GM12891 (cell line): ENCODE data around the gene KPNA3.
"Not testable (repeated sequence)": the region's sequence is repeated elsewhere in the genome, so short reads cannot be mapped to it uniquely, and the experiment has no call there.

Source experiments
- DNase-seq: peaks from one replicate; pipeline ENCODE4 v3.0.0; 2011; ENCODE audit warnings: low spot score; ENCODE audit not compliant: insufficient read length
- FAIRE-seq: peaks from 2 replicates; lab custom pipeline; 2011; peaks lifted over from hg19 to GRCh38; lab: Jason Lieb, UNC
- PAX5 ChIP-seq: IDR thresholded peaks from 2 replicates; pipeline ENCODE4 v1.6.1; 2011; ENCODE audit warnings: low read length, moderate library complexity, mild to moderate bottlenecking; ENCODE audit not compliant: insufficient read depth, severe bottlenecking
- POLR2A ChIP-seq: IDR thresholded peaks from 2 replicates; pipeline ENCODE4 v1.6.1; 2011; ENCODE audit warnings: low read depth, low read length, control low read depth
- POLR2AphosphoS5 ChIP-seq: IDR thresholded peaks from 2 replicates; pipeline ENCODE4 v1.6.1; 2011; ENCODE audit warnings: low read depth, low read length, control low read depth
- POU2F2 ChIP-seq: IDR thresholded peaks from 2 replicates; pipeline ENCODE4 v1.6.1; 2011; ENCODE audit warnings: low read depth, mild to moderate bottlenecking, control low read depth, low read length, moderate library complexity
- SPI1 ChIP-seq: IDR thresholded peaks from 2 replicates; pipeline ENCODE4 v1.6.1; 2011; ENCODE audit warnings: low read depth, low read length, control low read depth
- TAF1 ChIP-seq: IDR thresholded peaks from 2 replicates; pipeline ENCODE4 v1.6.1; 2011; ENCODE audit warnings: low read depth, low read length, control low read depth

The KPNA3 gene

DNA sequence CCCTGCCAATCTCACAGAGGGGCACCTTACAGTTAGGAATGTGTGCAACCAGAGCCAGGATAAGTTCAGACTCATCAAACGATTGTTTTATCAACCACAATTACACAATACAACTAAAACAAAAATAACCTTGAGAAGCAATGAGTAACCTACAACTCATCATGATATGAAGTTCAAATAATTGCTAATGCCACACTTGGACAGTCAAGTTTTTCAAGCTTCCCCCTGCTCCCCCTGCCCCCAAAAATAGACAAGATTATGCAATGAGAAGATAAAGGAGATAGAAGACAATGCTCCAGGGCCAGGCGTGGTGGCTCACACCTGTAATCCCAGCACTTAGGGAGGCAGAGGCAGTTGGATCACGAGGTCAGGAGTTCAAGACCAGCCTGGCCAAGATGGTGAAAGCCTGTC is 13.6 kb upstream of the KPNA3 start:
- DNase-seq (no peak), FAIRE-seq (no peak)
- TF ChIP-seq SPI1 (no peak), TAF1 (no peak), POLR2AphosphoS5 (no peak), POU2F2 (no peak), PAX5 (no peak), POLR2A (no peak)

DNA sequence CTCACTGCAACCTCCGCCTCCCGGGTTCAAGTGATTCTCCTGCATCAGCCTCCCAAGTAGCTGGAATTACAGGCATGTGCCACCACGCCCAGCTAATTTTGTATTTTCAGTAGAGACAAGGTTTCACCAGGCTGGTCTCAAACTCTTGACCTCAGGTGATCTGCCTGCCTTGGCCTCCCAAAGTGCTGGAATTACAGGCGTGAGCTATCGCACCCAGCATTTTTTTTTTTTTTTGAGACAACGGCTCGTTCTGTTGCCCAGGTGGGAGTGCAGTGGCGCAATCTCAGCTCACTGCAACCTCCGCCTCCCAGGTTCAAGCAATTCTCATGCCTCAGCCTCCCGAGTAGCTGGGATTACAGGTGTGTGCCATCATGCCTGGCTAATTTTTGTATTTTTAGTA is 10.6 kb upstream of the KPNA3 start:
- FAIRE-seq, DNase-seq: not testable (repeated sequence)

DNA sequence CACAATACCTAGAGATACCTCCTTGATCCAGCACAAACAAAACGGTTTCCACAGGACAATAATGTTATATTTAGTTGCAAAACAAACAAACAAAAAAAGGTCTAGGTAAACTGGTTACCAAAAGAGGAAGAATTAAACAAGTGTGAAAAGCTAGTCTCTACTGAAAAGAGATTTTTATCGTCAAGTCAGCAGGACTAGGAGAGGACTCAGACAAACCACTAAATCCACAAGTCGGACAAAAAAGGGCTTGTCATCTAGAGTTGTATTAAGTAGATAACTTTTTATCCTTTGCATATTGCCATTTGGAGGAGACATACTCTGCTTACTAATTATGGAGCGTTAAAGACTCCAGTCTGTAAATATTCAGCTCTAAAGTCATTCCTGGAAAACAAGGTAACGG is 9.9 kb upstream of the KPNA3 start:
- DNase-seq (no peak), FAIRE-seq (no peak)
- TF ChIP-seq PAX5 (no peak), POU2F2 (no peak), POLR2A (no peak), SPI1 (no peak), TAF1 (no peak)

DNA sequence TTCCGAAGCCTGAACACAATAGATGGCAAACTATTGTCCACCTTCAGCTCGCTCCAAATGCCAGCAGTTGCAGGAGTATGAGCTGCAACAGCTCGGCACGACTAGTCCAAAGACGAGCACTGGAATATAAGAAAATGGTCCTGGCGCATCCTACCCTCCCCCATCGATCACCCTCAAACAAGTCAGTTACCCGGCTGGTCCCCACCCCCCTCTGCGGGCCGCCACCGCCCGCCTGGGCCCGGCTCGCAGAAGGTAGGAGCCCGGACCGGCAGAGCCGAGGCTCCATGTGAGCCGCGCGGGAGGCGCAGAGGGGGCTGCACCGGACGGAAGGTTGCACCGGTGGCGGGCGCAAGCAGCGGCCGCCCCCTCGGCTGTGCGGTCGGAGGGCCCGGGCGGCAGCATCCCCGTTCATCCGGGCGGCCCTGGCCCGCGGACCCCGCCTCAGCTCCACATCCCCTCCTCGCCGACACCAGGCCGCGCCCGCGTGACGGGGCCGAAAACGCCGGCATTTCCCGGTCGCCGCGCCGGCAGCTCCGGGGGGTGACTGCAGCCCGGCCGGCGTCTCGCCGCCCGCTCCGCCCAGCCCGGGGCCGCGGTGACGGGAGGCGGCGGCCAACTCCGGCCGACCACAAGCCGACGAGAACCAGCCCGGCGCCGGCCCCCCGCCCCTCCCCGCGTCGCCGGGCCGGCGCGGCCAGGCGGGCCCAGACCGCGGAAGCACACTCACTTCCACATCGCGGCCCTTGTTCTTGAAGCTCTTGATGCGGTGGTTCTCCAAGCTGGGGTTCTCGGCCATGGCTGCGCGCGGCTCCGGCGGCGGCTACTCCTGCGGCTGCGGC is 552 bp downstream of the KPNA3 start:
- DNase-seq (peak; percentile 42), FAIRE-seq (no peak)
- TF ChIP-seq PAX5 = no peak
- no peak; the same call in 1 of the 2 replicates for TF ChIP-seq POLR2AphosphoS5
- peak; percentile 8; the same call in 1 of the 2 replicates for TF ChIP-seq POLR2A
- no peak for TF ChIP-seq SPI1
- TF ChIP-seq POU2F2 = no peak
- peak; percentile 52; the same call in 1 of the 2 replicates for TF ChIP-seq TAF1

DNA sequence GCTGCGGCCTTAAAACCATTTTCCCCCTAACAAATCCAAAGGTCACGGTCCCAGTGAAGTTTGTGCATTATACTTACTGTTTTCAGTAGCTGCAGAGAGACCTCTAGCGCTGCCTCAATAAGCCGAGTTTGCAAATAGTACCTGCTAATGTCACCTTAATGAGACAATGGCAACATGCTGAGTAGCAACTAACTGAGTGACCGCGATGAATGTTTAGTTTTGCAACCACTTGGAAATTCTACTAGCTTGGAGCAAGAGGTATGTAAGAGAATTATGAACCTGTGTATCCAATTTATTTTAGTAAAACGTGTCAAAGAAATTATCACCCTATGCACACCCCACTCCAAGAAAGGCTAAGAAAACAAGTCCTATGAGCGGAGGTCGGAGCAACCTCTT is 1.2 kb downstream of the KPNA3 start:
- DNase-seq (peak; percentile 11), FAIRE-seq (peak; percentile 82)
- no peak for TF ChIP-seq POLR2AphosphoS5
- TF ChIP-seq POLR2A = no peak
- no peak for TF ChIP-seq POU2F2
- TF ChIP-seq TAF1 = no peak
- no peak for TF ChIP-seq SPI1
- no peak for TF ChIP-seq PAX5

DNA sequence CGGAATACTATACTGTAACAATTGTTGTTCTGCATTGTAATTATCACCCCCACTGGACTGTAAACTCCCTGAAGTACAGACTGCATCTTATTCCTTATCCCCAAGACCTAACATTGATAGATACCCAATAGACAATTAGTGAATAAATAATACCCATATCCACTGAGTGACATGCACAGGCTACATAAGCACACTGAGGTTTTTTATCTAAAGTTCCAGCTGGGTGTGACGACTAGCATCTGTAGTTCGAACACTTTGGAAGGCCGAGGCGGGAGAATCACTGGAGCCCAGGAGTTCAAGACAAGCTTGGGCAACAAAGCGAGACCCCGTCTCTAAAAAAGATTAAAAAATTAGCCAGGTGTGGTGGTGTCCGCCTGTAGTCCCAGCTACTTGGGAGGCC is 2.5 kb downstream of the KPNA3 start:
- no peak for TF ChIP-seq TAF1
- TF ChIP-seq PAX5 = no peak
- no peak for TF ChIP-seq SPI1
- no peak for TF ChIP-seq POU2F2
- TF ChIP-seq POLR2A = no peak
- no peak for TF ChIP-seq POLR2AphosphoS5
- FAIRE-seq = no peak
- DNase-seq = no peak

DNA sequence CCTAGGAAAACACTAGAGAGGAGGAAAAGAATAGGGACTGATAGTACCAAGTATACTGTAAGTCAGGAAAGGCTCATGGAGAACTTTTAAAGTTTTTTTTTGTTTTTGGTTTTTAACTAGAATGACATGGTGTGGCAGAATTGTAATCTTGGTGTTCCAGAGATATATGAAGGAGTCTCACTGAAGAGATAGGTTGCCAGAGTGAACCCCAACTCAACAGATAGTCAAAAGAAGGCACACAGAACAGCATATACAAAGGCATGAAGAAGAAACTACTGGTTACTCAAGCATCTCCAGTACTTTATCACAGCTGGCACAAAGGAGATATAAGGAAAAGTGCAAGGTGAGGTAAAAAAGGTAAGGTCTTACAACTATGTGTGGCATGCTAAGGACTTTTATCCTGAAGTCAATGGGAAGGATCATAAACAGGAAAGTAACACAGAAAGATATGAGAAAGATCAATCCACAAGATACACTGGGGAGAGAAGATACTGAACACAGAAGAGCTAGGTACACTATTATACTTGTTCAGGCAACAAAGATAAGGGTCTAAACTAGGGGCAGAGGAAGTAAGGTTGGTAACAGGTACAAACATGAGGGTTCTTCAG is 6.0 kb downstream of the KPNA3 start:
- peak; percentile 40 for FAIRE-seq
- no peak for DNase-seq
- TF ChIP-seq TAF1 (no peak), POLR2A (no peak), SPI1 (no peak)

DNA sequence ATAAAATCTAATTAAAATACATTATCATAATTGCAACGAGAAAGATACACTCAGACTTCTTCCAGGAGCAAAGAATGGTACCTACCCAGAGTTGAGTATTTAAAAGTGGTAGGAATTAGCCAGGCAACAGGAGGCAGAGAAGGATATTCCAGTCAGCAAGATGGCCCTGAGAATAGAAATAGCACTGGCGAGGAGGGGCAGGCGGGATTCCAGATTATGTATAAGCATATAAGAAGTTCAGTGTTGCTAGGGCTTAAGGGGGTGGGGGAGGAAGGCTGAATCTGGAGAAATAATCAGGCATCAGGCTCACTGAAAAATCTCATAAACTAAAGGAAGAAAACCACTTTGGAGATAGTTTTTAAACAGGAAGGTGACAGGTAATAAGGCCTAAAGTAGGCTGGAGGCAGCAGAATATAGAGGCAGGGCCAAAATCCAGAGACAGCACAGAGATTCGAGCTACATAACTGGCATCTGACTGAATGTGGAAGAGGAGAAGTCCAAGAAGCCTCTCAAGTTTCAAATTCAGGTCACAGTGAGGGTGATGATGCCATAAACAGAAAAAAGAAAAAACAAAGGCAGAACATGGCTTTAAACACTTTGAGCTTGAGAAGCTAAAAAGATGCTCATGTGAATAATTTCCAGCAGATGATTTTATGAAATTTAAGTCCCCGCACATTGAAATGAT is 7.5 kb downstream of the KPNA3 start:
- DNase-seq = no peak
- TF ChIP-seq TAF1 (no peak), PAX5 (no peak), SPI1 (no peak), POU2F2 (no peak), POLR2AphosphoS5 (no peak), POLR2A (no peak)
- FAIRE-seq = no peak

DNA sequence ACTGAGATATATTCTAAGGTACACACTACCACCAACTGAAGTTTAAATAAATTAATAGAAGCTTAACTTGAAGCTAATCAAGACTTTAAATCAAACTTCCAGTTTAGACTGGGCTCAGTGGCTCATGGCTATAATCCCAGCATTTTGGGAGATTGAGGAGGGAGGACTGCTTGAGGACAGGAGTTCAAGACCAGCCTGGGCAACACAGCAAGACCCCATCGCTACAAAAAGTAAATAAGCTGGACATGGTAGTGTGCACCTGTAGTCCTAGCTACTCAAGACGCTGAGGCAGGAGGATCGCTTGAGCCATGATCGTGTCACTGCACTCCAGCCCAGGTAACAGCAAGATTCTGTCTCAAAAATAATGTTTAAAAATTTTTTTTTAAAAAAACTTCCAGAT is 8.6 kb downstream of the KPNA3 start:
- TF ChIP-seq POU2F2 (no peak), POLR2A (no peak), PAX5 (no peak), TAF1 (no peak), POLR2AphosphoS5 (no peak), SPI1 (no peak)
- FAIRE-seq (no peak), DNase-seq (no peak)

DNA sequence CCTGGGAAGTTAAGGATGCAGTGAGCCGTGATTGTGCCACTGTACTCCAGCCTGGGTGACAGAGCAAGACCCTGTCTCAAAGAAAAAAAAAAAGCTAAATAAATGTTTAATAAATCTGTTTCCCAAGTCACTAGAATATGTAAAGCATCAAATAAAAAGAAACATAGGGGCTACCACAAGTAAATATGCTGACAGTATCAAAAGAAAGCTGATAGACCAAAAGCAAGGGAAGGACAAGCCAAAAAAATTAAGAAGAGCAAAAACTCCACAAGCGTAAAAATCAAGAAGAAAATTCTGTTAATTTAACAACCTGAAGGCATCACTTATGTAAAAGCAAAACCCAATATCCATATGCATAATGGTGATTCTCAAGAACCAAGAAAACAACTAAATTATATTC is 9.7 kb downstream of the KPNA3 start:
- TF ChIP-seq POU2F2 = no peak
- TF ChIP-seq POLR2AphosphoS5 = no peak
- no peak for TF ChIP-seq POLR2A
- no peak for TF ChIP-seq PAX5
- TF ChIP-seq SPI1 = no peak
- TF ChIP-seq TAF1 = no peak
- no peak for FAIRE-seq
- DNase-seq = no peak
